Urinary bladder (tissue), 4 donors: ENCODE data around the gene EIF3L. TPM values are rescaled to one million over a fixed set of nuclear protein-coding genes. Genes with fewer than 3 reads are reported as not detected.
"Not testable (repeated sequence)": the region's sequence is repeated elsewhere in the genome, so short reads cannot be mapped to it uniquely, and the experiment has no call there.

ENCODE experiments used
- DNase-seq: peaks from one replicate; pipeline ENCODE4 v3.0.0-alpha.2; 2015; ENCODE audit errors: extremely low spot score
- H3K27ac ChIP-seq: one replicate; pipeline ENCODE4 v1.5.1; 2013; ENCODE audit warnings: low read depth, mild to moderate bottlenecking, moderate library complexity
- H3K36me3 ChIP-seq: one replicate; pipeline ENCODE4 v1.6.1; 2013; ENCODE audit warnings: mild to moderate bottlenecking, moderate library complexity; ENCODE audit not compliant: insufficient read depth
- H3K4me1 ChIP-seq: one replicate; pipeline ENCODE4 v1.6.1; 2013; ENCODE audit warnings: mild to moderate bottlenecking, moderate library complexity; ENCODE audit not compliant: insufficient read depth
- H3K4me3 ChIP-seq: one replicate; pipeline ENCODE4 v1.5.1; 2013; ENCODE audit warnings: low read depth, low read length
- WGBS: extraction: QIAGEN DNeasy Blood & Tissue Kit; methylation state at CpG from one replicate; pipeline ENCODE4 v1.1.7; 2013; 5-methylcytosine and 5-hydroxymethylcytosine counted together
- polyA plus RNA-seq: library from polyadenylated mRNA; stranded (reverse); fragments of 200-250 nt; gene quantifications from one replicate; pipeline ENCODE4 v1.2.3, GENCODE V29; 2013
- total RNA-seq: library from RNA; depleted of rRNA; stranded (reverse); fragments of >200 nt; gene quantifications from one replicate; pipeline ENCODE4 v1.2.3, GENCODE V29; 2014
- donor health status: healthy with polysubstance abuse.
- donor health status: healthy.

The EIF3L gene
- 398 TPM for total RNA-seq
- polyA plus RNA-seq = 404 TPM

- peak within 1 kb of the TSS; percentile 57 for H3K4me3 ChIP-seq
- H3K36me3 ChIP-seq = no peaks in the 10 kb centered on the region
- H3K4me1 ChIP-seq = no peaks in the 10 kb centered on the region
- WGBS = under 1% methylated on average over 49 of the region's 49 CpGs
- DNase-seq = peak; percentile 68
- peak within 1 kb of the TSS; percentile 66 for H3K27ac ChIP-seq
Observed at GRCh38 chr22:37849089-37849751, at the start of gene EIF3L. Gene EIF3L, plus strand, starts transcription at chr22:37849419. Its CDS starts 31 bp downstream, at chr22:37849450.

GRCh38 chr22:37799979-37800378 lies 49.2 kb upstream of the EIF3L start:
- not testable (repeated sequence) for H3K4me1 ChIP-seq, DNase-seq, H3K4me3 ChIP-seq, H3K36me3 ChIP-seq, H3K27ac ChIP-seq
- WGBS = 87% methylated on average over 9 of the region's 9 CpGs

- 3% methylated on average over 13 of the region's 13 CpGs for WGBS
- no peak for DNase-seq
- H3K4me3 ChIP-seq = peak overlapping the region; percentile 51
- H3K36me3 ChIP-seq = no peaks in the 10 kb centered on the region
- H3K27ac ChIP-seq = no peak overlapping the region
- H3K4me1 ChIP-seq = no peaks in the 10 kb centered on the region
Observed at GRCh38 chr22:37801946-37802309, 47.3 kb upstream of the EIF3L start.

- peak overlapping the region; percentile 62 for H3K27ac ChIP-seq
- H3K4me1 ChIP-seq = no peaks in the 10 kb centered on the region
- 2% methylated on average over 63 of the region's 63 CpGs for WGBS
- no peaks in the 10 kb centered on the region for H3K36me3 ChIP-seq
- no peak for DNase-seq
- H3K4me3 ChIP-seq = peak overlapping the region; percentile 51
Observed at GRCh38 chr22:37802310-37803194, 46.7 kb upstream of the EIF3L start.

- Histone ChIP-seq H3K27ac (no peak overlapping the region), H3K4me1 (no peaks in the 10 kb centered on the region), H3K4me3 (no peak overlapping the region), H3K36me3 (no peaks in the 10 kb centered on the region)
- no peak for DNase-seq
- WGBS = 48% methylated on average over 16 of the region's 16 CpGs
Observed at GRCh38 chr22:37803195-37803638, 46.0 kb upstream of the EIF3L start.

GRCh38 chr22:37803639-37804351 lies 45.4 kb upstream of the EIF3L start:
- Histone ChIP-seq H3K4me3 (no peak overlapping the region), H3K36me3 (no peaks in the 10 kb centered on the region), H3K4me1 (no peaks in the 10 kb centered on the region), H3K27ac (no peak overlapping the region)
- 59% methylated on average over 34 of the region's 34 CpGs for WGBS
- DNase-seq = no peak

- Histone ChIP-seq H3K4me1 (no peaks in the 10 kb centered on the region), H3K36me3 (no peaks in the 10 kb centered on the region), H3K27ac (peak overlapping the region; percentile 71), H3K4me3 (peak overlapping the region; percentile 51)
- no peak for DNase-seq
- 6% methylated on average over 29 of the region's 29 CpGs for WGBS
Observed at GRCh38 chr22:37804352-37804880, 44.8 kb upstream of the EIF3L start.

GRCh38 chr22:37804881-37805809 lies 44.1 kb upstream of the EIF3L start:
- Histone ChIP-seq H3K36me3 (no peaks in the 10 kb centered on the region), H3K27ac (peak overlapping the region; percentile 71), H3K4me1 (no peaks in the 10 kb centered on the region), H3K4me3 (peak overlapping the region; percentile 51)
- 2% methylated on average over 87 of the region's 87 CpGs for WGBS
- DNase-seq = no peak

- no peaks in the 10 kb centered on the region for H3K36me3 ChIP-seq
- WGBS = 31% methylated on average over 10 of the region's 10 CpGs
- H3K4me1 ChIP-seq = no peaks in the 10 kb centered on the region
- H3K27ac ChIP-seq = peak overlapping the region; percentile 59
- no peak for DNase-seq
- peak overlapping the region; percentile 51 for H3K4me3 ChIP-seq
Observed at GRCh38 chr22:37805810-37806277, 43.4 kb upstream of the EIF3L start.

- Histone ChIP-seq H3K36me3 (no peaks in the 10 kb centered on the region), H3K27ac (no peak overlapping the region), H3K4me1 (no peaks in the 10 kb centered on the region), H3K4me3 (peak overlapping the region; percentile 51)
- WGBS = 3% methylated on average over 19 of the region's 19 CpGs
- no peak for DNase-seq
Observed at GRCh38 chr22:37806409-37807333, 42.5 kb upstream of the EIF3L start.

GRCh38 chr22:37807410-37808293 lies 41.6 kb upstream of the EIF3L start, which contains the start of gene GCAT:
Gene GCAT, plus strand, starts transcription at chr22:37807934. Its CDS starts 34 bp downstream, at chr22:37807968.
- Histone ChIP-seq H3K36me3 (no peaks in the 10 kb centered on the region), H3K4me3 (peak within 1 kb of the TSS; percentile 51), H3K4me1 (no peaks in the 10 kb centered on the region), H3K27ac (no peak within 1 kb of the TSS)
- WGBS = under 1% methylated on average over 73 of the region's 73 CpGs
- peak; percentile 89 for DNase-seq
